Dermis microvascular lymphatic vessel endothelial cell (primary cell): ENCODE results near the gene ZNF488. TPM values are rescaled to one million over a fixed set of nuclear protein-coding genes. Genes with fewer than 3 reads are reported as not detected.

Source experiments
- DNase-seq, 2 donors: peaks; one replicate each; pipeline versions ENCODE4 v3.0.0 to v3.0.0-alpha.2; 2010; ENCODE audit warnings: low read depth in 2 of 2
- total RNA-seq: library from RNA; depleted of rRNA; stranded (reverse); fragments of >200 nt; gene quantifications from 2 replicates; pipeline ENCODE4 v1.2.1, GENCODE V29; 2014

The ZNF488 gene
- total RNA-seq, 1 donor from 2014 or later: 0.13 TPM

DNA sequence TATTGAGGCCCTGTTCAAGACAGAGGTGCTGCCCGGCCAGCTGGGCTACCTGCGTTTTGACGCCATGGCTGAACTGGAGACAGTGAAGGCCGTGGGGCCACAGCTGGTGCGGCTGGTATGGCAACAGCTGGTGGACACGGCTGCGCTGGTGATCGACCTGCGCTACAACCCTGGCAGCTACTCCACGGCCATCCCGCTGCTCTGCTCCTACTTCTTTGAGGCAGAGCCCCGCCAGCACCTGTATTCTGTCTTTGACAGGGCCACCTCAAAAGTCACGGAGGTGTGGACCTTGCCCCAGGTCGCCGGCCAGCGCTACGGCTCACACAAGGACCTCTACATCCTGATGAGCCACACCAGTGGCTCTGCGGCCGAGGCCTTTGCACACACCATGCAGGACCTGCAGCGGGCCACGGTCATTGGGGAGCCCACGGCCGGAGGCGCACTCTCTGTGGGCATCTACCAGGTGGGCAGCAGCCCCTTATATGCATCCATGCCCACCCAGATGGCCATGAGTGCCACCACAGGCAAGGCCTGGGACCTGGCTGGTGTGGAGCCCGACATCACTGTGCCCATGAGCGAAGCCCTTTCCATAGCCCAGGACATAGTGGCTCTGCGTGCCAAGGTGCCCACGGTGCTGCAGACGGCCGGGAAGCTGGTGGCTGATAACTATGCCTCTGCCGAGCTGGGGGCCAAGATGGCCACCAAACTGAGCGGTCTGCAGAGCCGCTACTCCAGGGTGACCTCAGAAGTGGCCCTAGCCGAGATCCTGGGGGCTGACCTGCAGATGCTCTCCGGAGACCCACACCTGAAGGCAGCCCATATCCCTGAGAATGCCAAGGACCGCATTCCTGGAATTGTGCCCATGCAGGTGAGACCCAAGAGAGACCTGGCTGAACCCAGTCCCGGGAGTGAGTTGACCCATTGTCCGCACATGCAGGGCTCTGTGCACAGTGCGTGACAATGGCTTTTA, 33.1 kb downstream of the ZNF488 start:
- no peak for DNase-seq

GRCh38 chr10:47349941-47350371, 34.1 kb downstream of the ZNF488 start:
- no peak for DNase-seq

DNA sequence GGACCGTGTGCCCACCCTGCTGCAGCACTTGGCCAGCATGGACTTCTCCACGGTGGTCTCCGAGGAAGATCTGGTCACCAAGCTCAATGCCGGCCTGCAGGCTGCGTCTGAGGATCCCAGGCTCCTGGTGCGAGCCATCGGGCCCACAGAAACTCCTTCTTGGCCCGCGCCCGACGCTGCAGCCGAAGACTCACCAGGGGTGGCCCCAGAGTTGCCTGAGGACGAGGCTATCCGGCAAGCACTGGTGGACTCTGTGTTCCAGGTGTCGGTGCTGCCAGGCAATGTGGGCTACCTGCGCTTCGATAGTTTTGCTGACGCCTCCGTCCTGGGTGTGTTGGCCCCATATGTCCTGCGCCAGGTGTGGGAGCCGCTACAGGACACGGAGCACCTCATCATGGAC, 34.6 kb downstream of the ZNF488 start:
- no peak for DNase-seq

GRCh38 chr10:47348661-47349470, 35.2 kb downstream of the ZNF488 start:
- no peak for DNase-seq

DNA sequence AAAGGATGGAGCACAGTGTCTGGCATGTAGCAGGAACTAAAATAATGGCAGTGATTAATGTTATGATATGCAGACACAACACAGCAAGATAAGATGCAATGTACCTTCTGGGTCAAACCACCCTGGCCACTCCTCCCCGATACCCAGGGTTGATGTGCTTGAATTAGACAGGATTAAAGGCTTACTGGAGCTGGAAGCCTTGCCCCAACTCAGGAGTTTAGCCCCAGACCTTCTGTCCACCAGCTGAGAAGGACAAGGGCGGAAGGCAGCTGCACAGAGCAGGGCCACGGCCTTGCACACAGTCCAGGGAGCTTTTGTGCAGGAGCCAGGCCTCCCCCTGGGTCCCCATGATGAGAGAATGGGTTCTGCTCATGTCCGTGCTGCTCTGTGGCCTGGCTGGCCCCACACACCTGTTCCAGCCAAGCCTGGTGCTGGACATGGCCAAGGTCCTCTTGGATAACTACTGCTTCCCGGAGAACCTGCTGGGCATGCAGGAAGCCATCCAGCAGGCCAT, 35.9 kb downstream of the ZNF488 start, which contains the start of gene RBP3:
Gene RBP3 (plus strand): TSS at position 226 of the 514 bp plus-strand sequence. CDS start 122 bp downstream, at position 348.
- no peak for DNase-seq

DNA sequence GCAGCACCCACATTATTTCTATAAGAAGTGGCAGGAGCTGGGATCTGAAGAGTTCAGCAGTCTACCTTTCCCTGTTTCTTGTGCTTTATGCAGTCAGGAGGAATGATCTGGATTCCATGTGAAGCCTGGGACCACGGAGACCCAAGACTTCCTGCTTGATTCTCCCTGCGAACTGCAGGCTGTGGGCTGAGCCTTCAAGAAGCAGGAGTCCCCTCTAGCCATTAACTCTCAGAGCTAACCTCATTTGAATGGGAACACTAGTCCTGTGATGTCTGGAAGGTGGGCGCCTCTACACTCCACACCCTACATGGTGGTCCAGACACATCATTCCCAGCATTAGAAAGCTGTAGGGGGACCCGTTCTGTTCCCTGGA, 36.8 kb downstream of the ZNF488 start:
- no peak for DNase-seq

- no peak for DNase-seq
These were observed 37.4 kb downstream of the ZNF488 start for GRCh38 chr10:47346581-47347302.

DNA sequence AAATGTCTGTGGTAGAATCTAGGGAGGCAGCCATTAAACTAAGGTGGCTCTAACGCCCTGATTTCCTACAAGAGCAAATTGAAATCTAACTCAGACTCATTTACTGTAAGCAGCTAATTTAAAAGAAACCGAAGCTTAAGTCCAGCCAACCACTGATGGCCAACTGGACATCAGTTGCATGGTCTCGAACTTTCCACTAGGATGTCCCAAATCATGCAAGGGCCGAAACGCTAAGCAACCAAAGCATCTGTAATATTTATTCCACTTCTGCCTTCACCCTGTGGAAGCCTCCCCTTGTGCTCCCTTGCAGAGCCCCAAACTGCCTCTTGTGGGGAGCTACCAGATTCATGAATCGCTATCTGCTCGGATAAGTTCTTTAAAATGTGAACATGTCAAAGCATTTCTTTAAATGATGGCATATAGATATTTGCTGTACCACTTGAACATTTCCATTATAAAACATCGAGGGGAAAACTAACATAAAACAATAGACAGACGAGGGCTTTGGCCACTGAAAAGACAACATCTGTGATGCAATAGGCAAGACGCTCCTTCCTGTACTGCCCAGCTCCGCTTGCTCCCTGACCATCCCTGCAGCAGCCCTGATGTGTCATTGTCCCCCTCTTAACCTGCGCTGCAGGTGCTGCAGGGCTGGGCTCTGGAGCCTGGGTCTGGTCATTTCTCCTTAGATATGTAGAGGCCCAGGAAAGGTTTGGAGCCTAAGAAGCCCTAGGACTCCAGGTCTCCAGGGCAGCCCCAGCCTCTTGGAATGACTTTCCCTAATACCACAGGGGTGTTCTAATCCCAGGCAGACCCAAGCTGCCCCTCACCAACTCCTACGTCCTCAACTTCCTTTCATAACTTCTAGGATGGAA, 38.9 kb downstream of the ZNF488 start:
- DNase-seq: no peak

DNA sequence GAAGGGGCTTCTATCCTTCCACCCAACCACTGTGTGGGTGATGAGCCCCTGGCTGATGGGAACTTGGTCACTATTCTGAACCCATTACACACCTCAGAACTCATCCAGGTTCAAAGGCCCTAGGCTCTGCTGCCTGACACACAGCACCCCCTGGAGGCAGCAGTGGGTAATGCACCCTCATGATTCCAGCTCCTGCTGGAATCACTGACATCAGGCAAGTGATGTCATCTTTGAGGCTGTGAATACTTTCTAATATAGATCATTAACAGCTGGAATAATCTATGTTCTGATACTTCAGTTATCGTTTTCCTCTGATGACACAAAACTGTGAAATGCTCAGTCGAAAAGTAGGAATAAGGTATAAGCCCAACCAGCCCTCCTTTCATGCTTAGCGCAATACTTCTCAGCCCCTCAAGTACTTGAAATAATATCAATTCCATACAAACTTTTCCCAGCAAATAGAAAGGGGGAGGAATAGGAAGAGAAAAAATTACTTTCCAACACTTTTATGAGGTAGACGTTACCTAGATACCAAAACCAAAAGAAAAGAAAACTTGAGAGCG, 43.4 kb downstream of the ZNF488 start:
- peak; percentile 43 to 55 for DNase-seq

DNA sequence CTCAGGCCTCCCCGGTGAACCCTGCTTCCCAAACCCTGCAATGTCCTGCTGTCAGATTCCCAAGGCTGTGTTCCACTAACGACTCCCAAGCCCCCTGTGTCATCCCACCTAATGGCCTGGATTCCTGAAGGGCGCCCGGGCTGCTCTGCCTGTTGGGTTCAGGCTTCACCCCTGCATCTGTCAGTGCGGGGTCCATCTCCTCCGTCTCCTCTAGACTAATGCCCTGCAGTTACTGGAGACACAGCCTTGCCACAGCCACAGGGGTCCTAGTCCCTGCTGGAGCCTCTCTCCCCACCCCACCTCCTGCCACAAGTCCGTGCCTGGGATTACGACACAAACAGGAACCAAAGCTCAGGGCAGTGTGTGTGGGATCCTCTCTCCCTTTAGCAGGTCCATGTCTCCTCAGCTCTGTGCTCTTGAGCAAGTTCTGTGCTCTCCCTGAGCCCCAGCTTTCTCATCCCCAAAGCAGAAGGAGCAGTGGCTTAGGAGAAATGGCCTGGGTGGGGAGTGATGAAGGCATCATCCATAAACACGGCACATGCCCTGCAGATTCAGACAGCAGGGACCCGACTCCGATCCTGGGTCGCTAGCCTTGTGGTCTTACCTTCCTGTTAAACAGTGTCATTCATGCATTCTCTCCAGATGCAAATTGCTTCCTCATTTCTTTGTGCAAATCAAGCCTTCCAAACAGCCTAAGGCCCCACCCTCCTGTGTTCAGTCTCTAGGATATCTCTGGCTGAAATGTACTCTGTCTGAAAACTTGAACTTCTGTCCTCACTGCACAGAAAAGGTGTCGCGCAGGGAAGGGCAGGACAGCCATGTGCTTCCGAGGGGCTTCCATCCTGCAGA, 44.1 kb downstream of the ZNF488 start:
- DNase-seq: no peak

GRCh38 chr10:47339186-47339735, 44.8 kb downstream of the ZNF488 start:
- no peak for DNase-seq

DNA sequence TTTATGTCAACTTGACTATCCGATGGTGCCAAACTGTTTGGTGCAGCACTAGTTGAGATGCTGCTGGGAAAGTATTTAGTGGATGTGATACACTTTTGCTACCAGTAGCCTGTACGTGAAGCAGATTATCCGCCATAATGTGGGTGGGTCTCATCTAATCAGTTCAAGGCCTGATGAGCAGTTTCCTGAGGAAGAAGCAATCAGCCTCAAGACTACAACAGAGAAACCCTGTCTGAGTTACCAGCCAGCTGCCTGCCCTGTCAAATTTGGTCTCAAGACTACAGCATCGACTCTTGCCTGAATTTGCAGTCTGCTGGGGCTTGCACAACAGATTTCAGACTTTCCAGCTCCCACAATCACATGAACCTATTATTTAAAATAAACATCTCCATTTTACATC, 46.8 kb downstream of the ZNF488 start:
- DNase-seq: no peak

DNA sequence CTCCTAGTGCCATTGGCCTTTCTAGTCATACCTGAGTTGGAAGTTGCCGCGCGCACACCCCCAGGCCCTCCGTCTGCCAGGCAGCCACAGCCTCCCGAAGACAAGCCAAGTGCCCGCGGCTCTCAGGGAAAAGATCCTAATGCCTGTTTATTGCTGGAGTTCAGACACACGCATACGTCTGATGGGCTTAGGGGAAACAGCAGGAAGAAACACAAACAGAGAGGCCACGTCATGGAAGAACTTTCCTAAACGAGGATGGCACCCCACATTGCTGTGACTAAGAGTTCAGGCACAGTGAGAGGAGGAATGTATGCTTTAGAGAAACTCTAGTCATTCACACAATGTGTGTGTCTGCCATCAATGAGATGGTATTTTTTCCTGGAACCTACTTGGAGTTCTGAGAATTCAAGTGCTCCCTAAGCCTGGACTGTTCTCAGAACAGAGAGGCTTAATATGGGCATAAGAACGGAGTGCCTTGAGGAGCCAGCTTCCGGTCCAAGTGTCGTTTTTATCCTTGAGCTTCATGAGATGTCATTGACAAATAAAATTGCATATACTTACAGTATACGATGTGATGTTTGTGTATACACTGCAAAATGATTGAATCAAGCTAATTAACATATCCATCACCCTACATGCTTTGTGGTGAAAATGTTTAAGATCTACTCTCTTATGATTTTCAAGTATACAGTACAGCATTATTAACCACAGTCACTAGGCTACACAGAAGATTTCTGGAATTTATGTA, 47.5 kb downstream of the ZNF488 start:
- DNase-seq: peak in 1 of 2 donors; percentile 9

DNA sequence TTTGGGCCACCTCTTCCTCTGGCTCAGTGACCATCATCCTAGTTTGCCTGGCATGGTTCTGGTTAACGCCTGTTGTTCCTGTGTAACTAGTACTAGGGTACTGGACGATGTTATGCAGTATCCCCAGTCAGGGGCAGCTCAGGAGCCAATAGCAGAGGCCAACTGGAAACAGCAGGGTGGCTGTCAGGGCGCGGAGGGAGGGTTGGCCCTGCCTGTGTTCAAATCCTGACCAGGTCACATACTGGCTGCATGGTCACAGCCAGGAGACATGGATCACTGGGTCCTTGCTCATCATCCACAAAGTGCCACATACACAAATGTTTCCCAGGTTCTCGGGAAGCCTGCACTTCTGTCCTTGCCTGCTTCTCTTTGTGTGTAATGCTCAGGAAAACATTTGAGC, 48.2 kb downstream of the ZNF488 start:
- DNase-seq: no peak

- no peak for DNase-seq
These were observed 49.4 kb downstream of the ZNF488 start for GRCh38 chr10:47334466-47335295.

DNA sequence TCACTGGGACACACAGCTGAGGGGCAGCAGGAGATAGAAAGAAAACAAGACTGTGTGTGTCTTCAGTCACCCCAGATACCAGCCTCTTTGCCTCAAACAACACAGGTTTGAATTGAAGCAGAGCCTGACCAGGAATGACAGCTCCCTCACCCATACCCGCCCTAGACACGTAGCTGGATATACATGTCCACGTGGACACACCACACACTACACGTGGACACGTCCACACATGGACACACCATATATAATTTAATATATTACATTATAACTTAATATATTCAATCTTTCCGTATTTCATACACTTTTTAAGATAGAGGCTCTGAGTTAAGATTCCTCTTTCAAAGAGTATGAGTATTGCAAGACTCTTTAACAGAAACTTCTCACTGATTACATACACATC, 50.6 kb downstream of the ZNF488 start:
- DNase-seq: no peak

DNA sequence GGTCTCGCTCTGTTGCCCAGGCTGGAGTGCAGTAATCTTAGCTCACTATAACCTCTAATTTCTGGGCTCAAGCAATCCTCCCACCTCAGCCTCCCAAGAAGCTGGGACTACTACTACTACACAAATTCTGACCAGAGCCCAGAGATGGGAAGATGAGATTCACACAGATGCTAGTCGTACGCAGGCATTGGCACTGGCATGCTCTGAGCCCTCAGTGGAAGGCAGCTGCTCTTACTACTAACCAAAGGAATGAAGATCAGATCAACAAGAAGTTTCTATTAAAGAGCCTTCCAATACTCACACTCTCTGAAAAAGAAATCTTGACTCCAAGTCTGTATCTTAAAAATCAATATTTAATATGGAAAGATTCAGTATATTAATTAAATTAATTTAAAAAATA, 51.1 kb downstream of the ZNF488 start:
- DNase-seq: no peak
